WI38 (cell line): ENCODE results near the gene CASQ1.

ENCODE experiments used
- H3K4me3 ChIP-seq: 2 replicates; pipeline ENCODE4 v1.5.1; 2011; ENCODE audit warnings: low read depth, mild to moderate bottlenecking, control low read depth, low read length
- CTCF ChIP-seq: IDR thresholded peaks from 2 replicates; pipeline ENCODE4 v1.5.1; 2012; ENCODE audit warnings: low read depth, mild to moderate bottlenecking, control low read depth, low read length

CASQ1 gene

DNA sequence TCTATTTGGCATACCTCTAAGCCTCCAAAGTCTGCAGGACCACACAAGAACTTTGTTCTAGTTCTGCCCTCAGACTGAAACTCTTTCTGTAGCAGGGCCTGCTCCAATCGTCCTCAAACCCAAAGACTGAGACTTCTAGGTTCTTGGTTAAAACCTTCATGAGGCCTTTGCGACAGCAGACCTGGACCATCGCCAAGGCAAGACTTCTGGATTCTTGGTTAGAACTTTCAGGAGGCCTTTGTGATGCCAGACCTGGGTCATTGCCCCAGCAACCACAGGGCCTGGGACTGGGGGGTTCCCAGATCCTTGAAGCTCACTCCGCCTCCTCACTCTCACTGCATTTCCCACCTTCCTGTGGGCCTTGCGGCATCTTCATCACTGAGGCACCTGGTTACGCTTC lies 39.1 kb upstream of the CASQ1 start, which contains the start of gene ATP1A4:
Gene ATP1A4, plus strand, starts transcription at position 301 of the 400 bp plus-strand sequence. CDS start 438 bp downstream, outside the sequence.
- H3K4me3 ChIP-seq, result no peak within 1 kb of the TSS
- TF ChIP-seq CTCF, result no peak

DNA sequence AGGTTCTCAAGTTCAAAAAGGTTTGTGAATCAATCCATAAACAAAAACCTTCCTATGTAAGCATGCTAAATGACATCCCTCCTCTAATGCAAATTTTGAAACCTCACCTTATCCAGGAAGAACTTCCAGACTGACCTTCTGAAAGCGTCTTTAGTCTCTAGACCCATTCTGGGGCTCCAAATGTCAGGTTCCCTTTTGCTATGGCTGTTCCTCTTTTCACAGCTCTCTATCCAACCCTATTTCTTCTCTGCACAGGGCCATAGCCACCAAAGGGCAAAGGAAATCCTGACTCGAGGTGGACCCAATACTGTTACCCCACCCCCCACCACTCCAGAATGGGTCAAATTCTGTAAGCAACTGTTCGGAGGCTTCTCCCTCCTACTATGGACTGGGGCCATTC lies 35.6 kb upstream of the CASQ1 start:
- no peak for TF ChIP-seq CTCF
- H3K4me3 ChIP-seq, result no peak overlapping the region

DNA sequence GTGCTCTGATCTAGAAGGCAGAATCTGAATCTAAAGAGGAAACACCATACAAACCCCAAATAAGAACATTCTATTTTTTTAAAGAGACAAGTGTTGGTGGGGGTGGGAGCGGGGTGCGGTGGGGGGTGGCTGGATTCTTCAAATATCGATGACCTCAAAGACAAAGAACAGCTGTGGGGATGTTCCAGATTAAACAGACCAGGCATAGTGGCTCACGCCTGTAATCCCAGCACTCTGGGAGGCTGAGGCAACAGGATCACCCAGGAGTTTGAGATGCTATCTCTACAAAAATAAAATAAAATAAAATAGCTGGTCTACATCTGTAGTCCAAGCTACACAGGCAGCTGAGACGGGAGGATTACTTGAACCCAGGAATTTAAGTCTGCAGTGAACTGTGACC lies 34.0 kb upstream of the CASQ1 start:
- TF ChIP-seq CTCF, result no peak
- H3K4me3 ChIP-seq, result no peak overlapping the region

DNA sequence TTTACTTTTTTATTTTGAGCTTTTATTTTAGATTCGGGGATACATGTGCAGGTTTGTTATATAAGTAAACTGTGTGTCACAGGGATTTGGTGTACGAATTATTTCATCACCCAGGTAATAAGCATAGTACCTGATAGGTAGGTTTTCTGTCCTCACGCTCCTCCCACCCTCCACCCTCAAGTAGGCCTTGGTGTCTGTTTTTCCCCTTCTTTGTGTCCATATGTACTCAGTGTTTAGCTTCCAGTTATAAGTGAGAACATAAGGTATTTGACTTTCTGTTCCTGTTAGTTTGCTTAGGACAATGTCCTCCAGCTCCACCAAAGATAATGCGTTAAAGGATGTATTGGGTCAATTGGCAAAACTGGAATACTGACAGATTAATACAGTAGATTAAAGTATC lies 33.2 kb upstream of the CASQ1 start:
- no peak overlapping the region for H3K4me3 ChIP-seq
- no peak for TF ChIP-seq CTCF

DNA sequence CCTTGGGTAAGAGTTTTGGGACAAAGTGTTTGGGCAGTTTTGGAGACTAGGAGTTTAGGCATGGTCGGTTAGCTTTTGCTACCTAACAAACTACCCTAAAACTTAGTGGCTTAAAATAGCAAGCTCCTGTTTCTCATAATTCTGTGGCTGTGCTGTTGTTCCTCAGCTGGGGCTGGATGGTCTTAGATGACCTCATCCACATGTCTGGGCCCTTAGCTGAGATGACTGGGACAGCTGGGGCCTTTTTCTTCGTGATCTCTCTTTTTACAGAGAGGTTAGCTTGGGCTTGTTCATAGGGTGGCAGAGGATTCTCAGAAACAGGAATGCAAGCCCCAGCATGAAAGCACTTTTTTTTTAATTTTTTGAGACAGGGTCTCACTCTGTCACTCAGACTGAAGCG lies 32.3 kb upstream of the CASQ1 start:
- no peak overlapping the region for H3K4me3 ChIP-seq
- no peak for TF ChIP-seq CTCF

DNA sequence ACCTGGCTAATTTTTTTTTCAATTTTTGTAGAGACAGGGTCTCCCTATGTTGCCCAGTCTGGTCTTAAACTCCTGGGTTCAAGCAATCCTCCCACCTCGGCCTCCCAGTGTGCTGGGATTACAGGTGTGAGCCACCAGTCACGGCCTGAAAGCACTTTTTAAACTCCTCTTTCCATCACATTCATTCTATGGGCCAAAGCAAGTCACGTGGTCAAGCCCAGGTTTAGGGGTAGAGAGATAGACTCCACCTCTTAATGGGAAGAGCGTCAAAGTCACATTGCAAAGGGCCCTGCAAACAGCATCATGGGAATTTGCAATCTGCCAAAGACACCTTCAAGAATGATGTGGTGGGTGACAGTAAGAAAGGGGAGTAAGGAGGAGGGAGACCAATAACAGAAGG lies 31.8 kb upstream of the CASQ1 start:
- no peak overlapping the region for H3K4me3 ChIP-seq
- no peak for TF ChIP-seq CTCF

DNA sequence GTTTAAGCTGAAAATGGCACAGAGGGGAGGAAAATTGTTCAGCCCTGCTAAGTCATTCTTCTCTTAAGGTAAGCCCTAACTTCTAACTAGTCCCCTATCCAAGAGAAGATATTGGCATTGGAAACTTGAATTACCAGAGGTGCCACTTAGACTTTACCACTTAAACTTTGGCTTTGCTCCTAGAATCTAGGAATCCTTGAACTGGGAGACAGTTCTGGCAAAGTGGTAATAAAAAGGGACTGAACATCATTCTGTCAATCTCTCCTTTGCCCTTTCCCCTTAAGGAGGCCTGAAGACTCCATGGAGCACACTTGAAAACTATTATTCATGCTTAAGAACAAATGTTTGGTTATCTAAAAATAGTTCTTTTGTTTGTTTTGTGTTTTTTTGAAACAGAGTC lies 30.5 kb upstream of the CASQ1 start:
- no peak for TF ChIP-seq CTCF
- H3K4me3 ChIP-seq, result no peak overlapping the region
